ENCODE data around the gene PSD2.

PSD2 gene

DNA sequence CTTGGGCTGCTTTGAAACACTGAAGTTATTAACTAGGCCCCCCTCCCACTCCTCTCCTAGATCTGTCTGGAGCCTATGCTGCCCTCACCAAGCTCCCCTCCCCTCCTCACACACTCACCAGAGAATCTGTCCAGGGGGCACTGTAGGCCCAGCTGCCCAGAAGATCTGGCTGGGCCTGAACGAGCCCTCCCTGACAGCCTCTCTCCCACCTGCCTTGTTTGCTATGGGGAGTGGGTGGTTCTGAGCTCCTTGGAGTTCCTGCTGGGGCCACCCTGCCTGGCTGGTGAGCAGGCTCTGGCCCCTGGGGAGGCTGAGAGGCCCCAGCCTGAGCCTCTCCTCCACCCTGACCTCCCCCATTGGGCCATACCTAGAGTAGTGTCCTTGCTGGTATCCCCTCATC lies 75.1 kb downstream of the PSD2 start:
- no peak overlapping the region for H3K9ac ChIP-seq (ENCODE audit: low read length in 2 of 2)
- no peaks in the 10 kb centered on the region for H3K27me3 ChIP-seq (ENCODE audit: control insufficient read depth in 1 of 2, insufficient read depth in 2 of 2, low read length in 2 of 2)
- no peak overlapping the region for H3K4me3 ChIP-seq (ENCODE audit: low read length in 2 of 2)
- H3K27ac ChIP-seq (ENCODE audit: low read length), result no peak overlapping the region
- H3K36me3 ChIP-seq (ENCODE audit: control insufficient read depth in 2 of 2, insufficient read depth in 2 of 2, low read length in 2 of 2), result no peaks in the 10 kb centered on the region
- no peaks in the 10 kb centered on the region for H3K9me3 ChIP-seq (ENCODE audit: control insufficient read depth in 2 of 2, low read length in 2 of 2)
- peaks cover 4% of the 10 kb centered on the region for H3K4me1 ChIP-seq (ENCODE audit: control insufficient read depth, insufficient read depth, low read length)

DNA sequence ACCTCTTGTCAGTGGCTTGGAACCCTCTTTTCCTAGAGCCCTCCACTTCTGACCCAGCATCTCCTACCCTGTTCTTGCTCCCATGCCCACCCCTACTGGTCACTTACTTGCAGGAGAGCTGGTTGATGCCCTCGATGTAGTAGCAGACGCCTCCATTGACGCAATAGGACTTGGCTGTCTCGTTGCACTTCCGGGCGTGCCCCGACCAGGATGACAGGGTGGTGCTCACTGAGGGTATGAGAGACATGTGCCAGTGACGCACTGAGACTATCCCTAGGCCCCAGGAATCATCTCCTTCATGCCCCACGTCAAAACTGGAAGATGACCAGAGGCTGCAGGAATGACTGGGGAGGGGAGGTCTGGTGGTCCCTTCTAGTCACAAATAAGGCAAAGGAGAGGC lies 76.0 kb downstream of the PSD2 start:
- Histone ChIP-seq H3K27ac (ENCODE audit: low read length) (no peak overlapping the region), H3K27me3 (ENCODE audit: control insufficient read depth in 1 of 2, insufficient read depth in 2 of 2, low read length in 2 of 2) (no peaks in the 10 kb centered on the region), H3K36me3 (ENCODE audit: control insufficient read depth in 2 of 2, insufficient read depth in 2 of 2, low read length in 2 of 2) (no peaks in the 10 kb centered on the region), H3K9ac (ENCODE audit: low read length in 2 of 2) (no peak overlapping the region), H3K4me1 (ENCODE audit: control insufficient read depth, insufficient read depth, low read length) (peaks cover 4% of the 10 kb centered on the region), H3K9me3 (ENCODE audit: control insufficient read depth in 2 of 2, low read length in 2 of 2) (no peaks in the 10 kb centered on the region), H3K4me3 (ENCODE audit: low read length in 2 of 2) (no peak overlapping the region)

DNA sequence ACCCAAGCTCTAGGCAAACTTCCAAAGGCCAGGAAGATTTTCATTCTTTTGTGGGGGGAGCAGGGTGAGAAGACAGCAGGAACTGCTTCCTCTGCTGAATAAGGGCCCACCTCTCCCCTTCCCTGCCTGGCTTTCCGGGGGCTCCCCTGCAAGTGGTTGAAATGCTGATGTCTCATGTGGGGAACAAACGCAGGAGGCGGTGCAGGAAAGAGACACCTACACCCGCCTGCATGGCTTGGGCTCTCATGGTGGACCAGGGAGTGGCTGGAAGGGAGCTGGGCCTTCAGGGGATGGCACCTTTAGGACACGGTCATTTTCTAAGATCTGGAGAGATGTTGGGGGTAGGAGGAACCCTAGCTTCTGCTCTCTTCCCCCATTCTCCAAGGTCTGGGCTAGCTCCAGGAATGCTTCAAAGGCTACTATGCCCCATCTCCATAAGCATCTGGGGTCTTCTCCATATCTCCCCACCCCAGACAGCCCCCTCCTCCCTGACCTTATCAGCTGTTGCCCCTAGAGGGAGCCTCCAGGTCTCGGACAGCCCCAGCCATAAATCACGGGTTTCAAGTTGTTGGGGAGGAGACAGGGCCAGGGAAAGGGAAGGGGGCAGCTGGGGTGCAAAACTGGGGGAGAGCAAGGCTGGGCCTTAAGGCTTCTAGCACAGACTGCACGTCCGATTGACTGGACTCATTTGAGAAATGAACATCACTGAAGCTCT lies 76.6 kb downstream of the PSD2 start:
- H3K4me1 ChIP-seq (ENCODE audit: control insufficient read depth, insufficient read depth, low read length), result peaks cover 4% of the 10 kb centered on the region
- H3K9ac ChIP-seq (ENCODE audit: low read length in 2 of 2), result no peak overlapping the region
- H3K27me3 ChIP-seq (ENCODE audit: control insufficient read depth in 1 of 2, insufficient read depth in 2 of 2, low read length in 2 of 2), result no peaks in the 10 kb centered on the region
- H3K4me3 ChIP-seq (ENCODE audit: low read length in 2 of 2), result no peak overlapping the region
- H3K9me3 ChIP-seq (ENCODE audit: control insufficient read depth in 2 of 2, low read length in 2 of 2), result no peaks in the 10 kb centered on the region
- no peaks in the 10 kb centered on the region for H3K36me3 ChIP-seq (ENCODE audit: control insufficient read depth in 2 of 2, insufficient read depth in 2 of 2, low read length in 2 of 2)
- H3K27ac ChIP-seq (ENCODE audit: low read length), result no peak overlapping the region

DNA sequence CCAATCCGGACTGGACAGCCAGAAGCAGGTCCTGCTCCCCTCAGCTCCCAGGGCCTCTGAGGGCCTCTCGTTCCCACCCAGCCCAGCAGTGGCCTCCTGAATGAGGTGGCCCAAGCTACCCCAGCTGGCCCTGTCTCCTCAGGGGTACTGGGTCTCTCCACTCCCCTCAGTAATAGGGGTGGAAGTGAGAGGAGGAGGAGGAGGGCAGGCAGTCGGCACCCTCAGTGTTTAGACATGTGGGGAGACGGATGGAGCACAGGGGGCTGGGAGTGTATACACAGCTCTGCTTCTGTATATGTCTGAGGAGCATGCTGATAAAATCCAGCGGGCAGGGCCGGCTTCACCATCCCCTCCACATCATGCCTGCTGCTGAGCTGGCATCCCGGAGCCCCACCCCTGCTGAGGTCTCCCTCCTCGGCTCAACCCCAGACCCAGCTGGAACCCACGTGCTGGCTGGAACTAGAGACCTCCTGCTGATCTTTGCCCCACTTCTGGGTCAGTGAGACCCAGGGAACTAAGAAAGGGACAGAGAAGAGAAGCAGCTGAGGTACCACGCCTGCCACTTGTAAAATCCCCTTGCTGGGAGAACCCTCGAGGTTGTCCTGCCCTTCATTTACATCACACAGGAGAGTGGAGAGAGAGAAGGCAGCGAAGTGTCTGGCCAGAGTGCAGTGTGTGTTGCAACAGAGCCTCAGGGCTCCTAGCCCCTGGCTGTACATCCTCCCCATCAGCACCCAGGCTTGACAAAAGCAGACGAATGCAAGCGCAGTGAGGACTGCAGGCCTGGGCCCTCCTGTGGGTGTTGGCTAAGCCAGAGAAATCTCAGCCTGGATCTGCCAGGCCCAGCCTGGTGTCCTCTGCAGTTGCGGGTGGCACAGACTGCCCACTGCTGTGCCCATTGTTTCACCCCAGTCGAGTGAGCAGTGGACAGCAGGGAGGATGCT lies 77.5 kb downstream of the PSD2 start:
- H3K4me1 ChIP-seq (ENCODE audit: control insufficient read depth, insufficient read depth, low read length), result peaks cover 4% of the 10 kb centered on the region
- no peaks in the 10 kb centered on the region for H3K9me3 ChIP-seq (ENCODE audit: control insufficient read depth in 2 of 2, low read length in 2 of 2)
- H3K36me3 ChIP-seq (ENCODE audit: control insufficient read depth in 2 of 2, insufficient read depth in 2 of 2, low read length in 2 of 2), result peaks cover 0 to 4% of the 10 kb centered on the region in 2 donors
- H3K27me3 ChIP-seq (ENCODE audit: control insufficient read depth in 1 of 2, insufficient read depth in 2 of 2, low read length in 2 of 2), result no peaks in the 10 kb centered on the region
- no peak overlapping the region for H3K4me3 ChIP-seq (ENCODE audit: low read length in 2 of 2)
- H3K9ac ChIP-seq (ENCODE audit: low read length in 2 of 2), result no peak overlapping the region
- no peak overlapping the region for H3K27ac ChIP-seq (ENCODE audit: low read length)

DNA sequence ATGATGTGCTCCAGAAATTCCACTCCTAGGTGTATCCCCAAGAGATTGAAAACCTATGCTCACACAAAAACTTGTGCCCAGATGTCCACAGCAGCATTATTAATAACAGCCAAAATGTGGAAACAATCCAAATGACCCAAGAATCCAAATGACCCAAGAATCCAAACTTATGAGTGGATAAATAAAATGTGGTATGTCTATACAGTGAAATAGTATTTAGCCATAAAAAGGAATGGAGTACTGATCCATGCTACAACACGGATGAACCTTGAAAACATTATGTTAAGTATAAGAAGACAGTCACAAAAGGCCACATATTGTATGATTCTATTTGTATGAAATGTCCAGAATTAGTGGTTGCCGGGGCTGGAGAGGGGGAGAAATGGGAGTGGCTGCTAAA lies 80.3 kb downstream of the PSD2 start:
- no peak overlapping the region for H3K4me3 ChIP-seq (ENCODE audit: low read length in 2 of 2)
- peaks cover 2 to 4% of the 10 kb centered on the region in 2 donors for H3K36me3 ChIP-seq (ENCODE audit: control insufficient read depth in 2 of 2, insufficient read depth in 2 of 2, low read length in 2 of 2)
- no peaks in the 10 kb centered on the region for H3K9me3 ChIP-seq (ENCODE audit: control insufficient read depth in 2 of 2, low read length in 2 of 2)
- no peak overlapping the region for H3K27ac ChIP-seq (ENCODE audit: low read length)
- no peak overlapping the region for H3K9ac ChIP-seq (ENCODE audit: low read length in 2 of 2)
- no peaks in the 10 kb centered on the region for H3K27me3 ChIP-seq (ENCODE audit: control insufficient read depth in 1 of 2, insufficient read depth in 2 of 2, low read length in 2 of 2)
- H3K4me1 ChIP-seq (ENCODE audit: control insufficient read depth, insufficient read depth, low read length), result peaks cover 18% of the 10 kb centered on the region

DNA sequence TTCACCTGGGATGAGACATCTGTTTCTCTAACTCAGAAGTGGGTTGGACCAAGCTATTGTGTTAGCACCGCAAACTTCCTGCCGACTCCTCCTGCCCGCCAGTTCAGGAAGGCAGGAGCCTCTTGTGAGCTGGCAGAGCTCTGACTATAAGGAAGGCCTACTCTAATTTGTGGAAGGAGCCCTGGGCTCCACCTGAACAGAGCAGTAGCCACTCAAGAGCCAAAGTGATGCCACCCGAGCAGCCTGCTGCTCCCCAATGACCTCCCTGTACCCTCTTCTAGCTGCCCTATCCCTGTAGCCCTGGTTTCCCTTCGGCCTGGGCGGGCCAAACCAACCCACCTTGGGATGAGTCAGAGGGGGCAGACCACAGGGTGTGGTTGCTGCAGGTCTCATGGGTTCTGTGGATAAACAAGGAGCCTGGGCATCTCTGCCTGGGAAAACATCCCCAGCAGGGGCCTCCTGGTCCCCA lies 81.6 kb downstream of the PSD2 start:
- Histone ChIP-seq H3K9me3 (ENCODE audit: control insufficient read depth in 2 of 2, low read length in 2 of 2) (no peaks in the 10 kb centered on the region), H3K4me1 (ENCODE audit: control insufficient read depth, insufficient read depth, low read length) (peaks cover 23% of the 10 kb centered on the region), H3K36me3 (ENCODE audit: control insufficient read depth in 2 of 2, insufficient read depth in 2 of 2, low read length in 2 of 2) (peaks cover 2 to 4% of the 10 kb centered on the region in 2 donors), H3K27me3 (ENCODE audit: control insufficient read depth in 1 of 2, insufficient read depth in 2 of 2, low read length in 2 of 2) (no peaks in the 10 kb centered on the region), H3K4me3 (ENCODE audit: low read length in 2 of 2) (no peak overlapping the region), H3K9ac (ENCODE audit: low read length in 2 of 2) (no peak overlapping the region), H3K27ac (ENCODE audit: low read length) (no peak overlapping the region)

DNA sequence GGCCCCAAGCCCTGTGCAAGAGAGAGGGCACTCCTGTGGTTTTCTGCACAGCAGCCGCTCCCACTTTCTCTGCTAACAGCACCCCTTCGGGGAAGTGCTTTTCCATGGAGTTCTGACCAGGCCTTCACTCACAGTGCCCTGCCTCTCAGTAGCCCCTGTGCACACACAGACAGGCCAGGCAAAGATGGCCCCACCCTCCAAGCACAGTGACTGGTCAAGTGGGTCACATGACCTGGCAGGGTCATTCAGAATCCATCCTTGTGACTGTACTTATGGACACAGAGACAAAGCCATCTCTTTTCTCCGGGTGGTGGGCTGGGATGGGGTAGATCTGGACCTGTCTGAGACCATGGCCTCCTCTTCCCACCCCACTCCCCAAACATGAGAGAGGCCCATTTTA lies 82.5 kb downstream of the PSD2 start:
- Histone ChIP-seq H3K27ac (ENCODE audit: low read length) (no peak overlapping the region), H3K36me3 (ENCODE audit: control insufficient read depth in 2 of 2, insufficient read depth in 2 of 2, low read length in 2 of 2) (peaks cover 2 to 4% of the 10 kb centered on the region in 2 donors)

DNA sequence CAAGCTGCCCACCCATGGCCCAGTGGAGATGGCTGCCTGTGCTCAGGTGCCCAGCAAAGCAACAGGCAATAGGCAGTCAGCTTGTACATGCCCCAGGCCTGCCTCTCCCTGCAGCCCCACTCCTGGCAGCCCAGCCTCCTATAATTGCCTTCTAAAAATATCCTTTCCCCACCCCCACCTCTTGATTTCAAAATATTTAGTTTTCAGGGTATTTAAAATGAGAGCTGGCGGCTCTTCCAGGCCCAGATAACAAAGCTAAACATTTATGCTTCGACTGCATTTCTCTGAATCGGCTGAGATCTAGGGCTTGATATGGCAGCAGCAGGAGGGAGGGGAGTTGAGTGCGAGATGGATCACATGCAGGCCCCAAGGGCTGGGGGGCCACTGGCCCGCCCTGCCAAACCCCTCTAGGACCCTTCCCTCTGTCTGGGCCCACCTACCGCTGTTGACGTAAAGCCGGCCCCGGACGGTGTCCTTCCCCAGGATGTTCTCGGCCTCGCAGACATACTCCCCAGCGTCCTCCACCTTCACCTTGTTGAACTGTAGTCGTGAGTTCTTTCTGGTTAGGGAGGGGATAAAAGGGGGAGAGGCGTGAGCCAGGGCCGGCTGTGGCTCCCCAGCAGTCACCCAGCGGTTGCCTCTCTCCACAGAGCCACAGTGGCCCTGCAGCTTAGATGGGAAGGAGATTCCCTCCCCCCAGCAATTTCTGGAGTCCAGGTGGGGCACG lies 85.0 kb downstream of the PSD2 start:
- Histone ChIP-seq H3K36me3 (ENCODE audit: control insufficient read depth in 2 of 2, insufficient read depth in 2 of 2, low read length in 2 of 2) (peaks cover 3 to 4% of the 10 kb centered on the region in 2 donors), H3K27me3 (ENCODE audit: control insufficient read depth in 1 of 2, insufficient read depth in 2 of 2, low read length in 2 of 2) (no peaks in the 10 kb centered on the region), H3K27ac (ENCODE audit: low read length) (no peak overlapping the region), H3K9me3 (ENCODE audit: control insufficient read depth in 2 of 2, low read length in 2 of 2) (no peaks in the 10 kb centered on the region), H3K4me1 (ENCODE audit: control insufficient read depth, insufficient read depth, low read length) (peaks cover 19% of the 10 kb centered on the region), H3K4me3 (ENCODE audit: low read length in 2 of 2) (no peak overlapping the region), H3K9ac (ENCODE audit: low read length in 2 of 2) (no peak overlapping the region)

More for the DNA sequence above, 82.5 kb downstream of the PSD2 start:
- no peaks in the 10 kb centered on the region for H3K9me3 ChIP-seq (ENCODE audit: control insufficient read depth in 2 of 2, low read length in 2 of 2)
- no peaks in the 10 kb centered on the region for H3K27me3 ChIP-seq (ENCODE audit: control insufficient read depth in 1 of 2, insufficient read depth in 2 of 2, low read length in 2 of 2)
- no peak overlapping the region for H3K9ac ChIP-seq (ENCODE audit: low read length in 2 of 2)
- no peak overlapping the region for H3K4me3 ChIP-seq (ENCODE audit: low read length in 2 of 2)
- H3K4me1 ChIP-seq (ENCODE audit: control insufficient read depth, insufficient read depth, low read length), result peaks cover 23% of the 10 kb centered on the region

DNA sequence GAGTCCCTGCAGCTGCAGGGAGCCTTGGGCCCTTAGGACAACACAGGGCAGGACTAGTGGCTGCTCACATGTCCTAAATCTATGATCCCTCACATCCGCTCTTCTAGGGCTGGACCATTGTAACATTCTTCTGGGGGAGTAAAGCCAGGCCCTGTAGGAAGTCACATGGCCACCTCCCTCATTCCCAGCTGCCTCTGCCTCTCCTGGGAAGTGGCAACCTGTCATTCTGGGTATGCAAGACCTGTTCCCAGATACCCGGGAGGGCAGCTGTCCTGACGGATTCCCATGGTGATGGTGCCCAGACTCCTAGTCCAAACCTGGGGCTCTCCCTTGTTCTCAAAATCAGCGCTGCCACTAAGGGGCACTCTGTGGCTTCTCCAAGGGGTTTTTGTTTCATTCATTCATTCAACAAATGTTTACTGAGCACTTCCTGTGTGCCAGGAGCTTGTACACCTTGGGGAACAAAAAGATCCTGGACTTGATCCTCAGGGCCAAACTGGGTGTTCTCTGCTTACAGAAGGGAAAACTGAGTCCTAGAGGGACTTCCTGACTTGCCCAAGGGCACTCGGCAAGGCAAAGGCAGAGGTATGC lies 85.6 kb downstream of the PSD2 start:
- no peaks in the 10 kb centered on the region for H3K9me3 ChIP-seq (ENCODE audit: control insufficient read depth in 2 of 2, low read length in 2 of 2)
- peaks cover 19% of the 10 kb centered on the region for H3K4me1 ChIP-seq (ENCODE audit: control insufficient read depth, insufficient read depth, low read length)
- no peak overlapping the region for H3K9ac ChIP-seq (ENCODE audit: low read length in 2 of 2)
- H3K27me3 ChIP-seq (ENCODE audit: control insufficient read depth in 1 of 2, insufficient read depth in 2 of 2, low read length in 2 of 2), result no peaks in the 10 kb centered on the region
- H3K27ac ChIP-seq (ENCODE audit: low read length), result no peak overlapping the region
- H3K4me3 ChIP-seq (ENCODE audit: low read length in 2 of 2), result no peak overlapping the region
- peaks cover 3 to 4% of the 10 kb centered on the region in 2 donors for H3K36me3 ChIP-seq (ENCODE audit: control insufficient read depth in 2 of 2, insufficient read depth in 2 of 2, low read length in 2 of 2)

DNA sequence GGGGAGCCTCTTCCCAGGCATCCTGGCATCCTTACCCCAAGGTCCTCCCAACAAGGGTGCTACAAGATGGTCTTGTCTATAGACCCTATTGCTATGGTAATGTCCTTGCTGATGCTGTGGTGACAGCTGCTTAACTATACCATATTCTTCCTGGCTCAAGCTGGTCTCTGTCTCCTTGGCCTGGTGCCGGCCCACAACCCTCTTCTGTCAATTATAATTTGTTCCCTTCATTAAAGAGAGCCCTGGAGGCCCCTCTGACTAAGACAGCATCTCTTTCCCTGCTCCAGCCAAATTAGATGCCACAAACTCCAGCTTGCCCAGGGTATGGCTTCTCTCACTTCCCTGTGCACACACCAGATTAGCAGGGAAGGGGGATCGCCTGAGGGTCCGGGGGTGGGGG lies 86.7 kb downstream of the PSD2 start:
- H3K9ac ChIP-seq (ENCODE audit: low read length in 2 of 2), result no peak overlapping the region
- H3K9me3 ChIP-seq (ENCODE audit: control insufficient read depth in 2 of 2, low read length in 2 of 2), result no peaks in the 10 kb centered on the region
- H3K27me3 ChIP-seq (ENCODE audit: control insufficient read depth in 1 of 2, insufficient read depth in 2 of 2, low read length in 2 of 2), result no peaks in the 10 kb centered on the region
- peaks cover 4 to 6% of the 10 kb centered on the region in 2 donors for H3K36me3 ChIP-seq (ENCODE audit: control insufficient read depth in 2 of 2, insufficient read depth in 2 of 2, low read length in 2 of 2)
- H3K4me3 ChIP-seq (ENCODE audit: low read length in 2 of 2), result no peak overlapping the region
- H3K27ac ChIP-seq (ENCODE audit: low read length), result no peak overlapping the region
- peaks cover 19% of the 10 kb centered on the region for H3K4me1 ChIP-seq (ENCODE audit: control insufficient read depth, insufficient read depth, low read length)

Measured in stomach smooth muscle (tissue), 2 donors.